ENCODE results near the gene ANKRD33. TPM values are rescaled to one million over a fixed set of nuclear protein-coding genes. Genes with fewer than 3 reads are reported as not detected.
A peak's percentile ranks its signal among the peaks of the same experiment; 100 is the strongest.

Gene ANKRD33
- total RNA-seq, 1 experiment from 2014 or later: 0.21 TPM

- ChIA-PET POLR2A (no interaction called here), CTCF (interaction anchor here (0.5 kb wide), 1 partner anchor 527 kb away, joined by 7 read pairs; no protein-coding TSS in a partner anchor)
Observed at GRCh38 chr12:51926064-51926632, 38.2 kb downstream of the ANKRD33 start.

GRCh38 chr12:51926718-51927117 is 38.8 kb downstream of the ANKRD33 start:
- no peak for DNase-seq (ENCODE audit: low read depth, low spot score)
- ChIA-PET CTCF (interaction anchor here (0.5 to 1.1 kb wide), 2 partner anchors 19 to 527 kb away, joined by 7 read pairs; no protein-coding TSS in a partner anchor), POLR2A (no interaction called here)
- Histone ChIP-seq H3K4me3 (ENCODE audit: low read depth in 2 of 2, low read length in 2 of 2) (no peak overlapping the region), H3K27ac (ENCODE audit: low read length) (no peak overlapping the region), H3K4me1 (ENCODE audit: control insufficient read depth, insufficient read depth, low read length) (no peaks in the 10 kb centered on the region), H3K36me3 (ENCODE audit: control insufficient read depth, insufficient read depth, low read length) (no peaks in the 10 kb centered on the region), H3K9me3 (ENCODE audit: control insufficient read depth, insufficient read depth, low read depth, low read length) (no peaks in the 10 kb centered on the region), H3K27me3 (ENCODE audit: control insufficient read depth, insufficient read depth, low read length) (no peaks in the 10 kb centered on the region)
- no peak for TF ChIP-seq TCF7L2 (IDR thresholded peaks at IDR 0.05; ENCODE audit: low read depth, low read length)
- TF ChIP-seq CTCF (IDR thresholded peaks at IDR 0.05): peak; percentile 59
- no TSS peak for BruUV-seq (replicated peaks)
- intact Hi-C loops (cut with micrococcal nuclease; ENCODE audit: unreplicated experiment): no loop called here
- in situ Hi-C loops (cut with HindIII; ENCODE audit: low pct_unique_long_range_greater_than_20kb, low sequenced_read_pairs): no loop called here
- ATAC-seq: no peak

More at GRCh38 chr12:51926064-51926632, 38.2 kb downstream of the ANKRD33 start:
- no peaks in the 10 kb centered on the region for H3K27me3 ChIP-seq (ENCODE audit: control insufficient read depth, insufficient read depth, low read length)
- intact Hi-C loops (cut with micrococcal nuclease; ENCODE audit: unreplicated experiment) (no loop called here), in situ Hi-C loops (cut with HindIII; ENCODE audit: low pct_unique_long_range_greater_than_20kb, low sequenced_read_pairs) (no loop called here)
- DNase-seq (ENCODE audit: low read depth, low spot score) (no peak), ATAC-seq (no peak)
- BruUV-seq (replicated peaks): no TSS peak
- no peaks in the 10 kb centered on the region for H3K9me3 ChIP-seq (ENCODE audit: control insufficient read depth, insufficient read depth, low read depth, low read length)
- no peak overlapping the region for H3K27ac ChIP-seq (ENCODE audit: low read length)
- H3K4me3 ChIP-seq (ENCODE audit: low read depth in 2 of 2, low read length in 2 of 2): no peak overlapping the region
- TF ChIP-seq CTCF (IDR thresholded peaks at IDR 0.05) (no peak), REST (IDR thresholded peaks at IDR 0.05; ENCODE audit: insufficient read depth in 1 of 2, low read depth in 2 of 2, low read length in 1 of 2) (no peak), TCF7L2 (IDR thresholded peaks at IDR 0.05; ENCODE audit: low read depth, low read length) (no peak), POLR2AphosphoS5 (IDR thresholded peaks at IDR 0.05; ENCODE audit: low read depth, low read length) (no peak), SIN3A (IDR thresholded peaks at IDR 0.05; ENCODE audit: borderline replicate concordance, insufficient read depth, low read depth, low read length) (no peak)
- H3K36me3 ChIP-seq (ENCODE audit: control insufficient read depth, insufficient read depth, low read length): no peaks in the 10 kb centered on the region
- no peaks in the 10 kb centered on the region for H3K4me1 ChIP-seq (ENCODE audit: control insufficient read depth, insufficient read depth, low read length)

Data from Panc1 (cell line).